ENCODE data around the gene DCLK2.

The DCLK2 gene

GRCh38 chr4:150237110-150237872, 159.0 kb downstream of the DCLK2 start:
- no peak for TF ChIP-seq CTCF (IDR thresholded peaks at IDR 0.05; ENCODE audit: low read depth, low read length, missing control alignments)
- DNase-seq (ENCODE audit: low read depth), result no peak

GRCh38 chr4:150238591-150238990, 160.3 kb downstream of the DCLK2 start:
- DNase-seq (ENCODE audit: low read depth), result no peak
- no peak for TF ChIP-seq CTCF (IDR thresholded peaks at IDR 0.05; ENCODE audit: low read depth, low read length, missing control alignments)

More at GRCh38 chr4:150237110-150237872, 159.0 kb downstream of the DCLK2 start:
- no peak overlapping the region for H3K4me3 ChIP-seq (ENCODE audit: low read depth, low read length)

GRCh38 chr4:150240011-150240410, 161.8 kb downstream of the DCLK2 start:
- DNase-seq (ENCODE audit: low read depth), result no peak
- no peak for TF ChIP-seq CTCF (IDR thresholded peaks at IDR 0.05; ENCODE audit: low read depth, low read length, missing control alignments)
- no peak overlapping the region for H3K4me3 ChIP-seq (ENCODE audit: low read depth, low read length)

More at GRCh38 chr4:150238591-150238990, 160.3 kb downstream of the DCLK2 start:
- H3K4me3 ChIP-seq (ENCODE audit: low read depth, low read length), result no peak overlapping the region

GRCh38 chr4:150242820-150243458, 164.7 kb downstream of the DCLK2 start:
- DNase-seq (ENCODE audit: low read depth), result no peak
- H3K4me3 ChIP-seq (ENCODE audit: low read depth, low read length), result no peak overlapping the region
- peak; percentile 93 for TF ChIP-seq CTCF (IDR thresholded peaks at IDR 0.05; ENCODE audit: low read depth, low read length, missing control alignments)

GRCh38 chr4:150243932-150244331, 165.7 kb downstream of the DCLK2 start:
- no peak for TF ChIP-seq CTCF (IDR thresholded peaks at IDR 0.05; ENCODE audit: low read depth, low read length, missing control alignments)
- no peak overlapping the region for H3K4me3 ChIP-seq (ENCODE audit: low read depth, low read length)
- no peak for DNase-seq (ENCODE audit: low read depth)

GRCh38 chr4:150244600-150244999, 166.4 kb downstream of the DCLK2 start:
- no peak for DNase-seq (ENCODE audit: low read depth)
- no peak overlapping the region for H3K4me3 ChIP-seq (ENCODE audit: low read depth, low read length)
- no peak for TF ChIP-seq CTCF (IDR thresholded peaks at IDR 0.05; ENCODE audit: low read depth, low read length, missing control alignments)
